ENCODE measurements around the gene SDF4.
"Not testable (repeated sequence)": the region's sequence is repeated elsewhere in the genome, so short reads cannot be mapped to it uniquely, and the experiment has no call there.

SDF4 gene

DNA sequence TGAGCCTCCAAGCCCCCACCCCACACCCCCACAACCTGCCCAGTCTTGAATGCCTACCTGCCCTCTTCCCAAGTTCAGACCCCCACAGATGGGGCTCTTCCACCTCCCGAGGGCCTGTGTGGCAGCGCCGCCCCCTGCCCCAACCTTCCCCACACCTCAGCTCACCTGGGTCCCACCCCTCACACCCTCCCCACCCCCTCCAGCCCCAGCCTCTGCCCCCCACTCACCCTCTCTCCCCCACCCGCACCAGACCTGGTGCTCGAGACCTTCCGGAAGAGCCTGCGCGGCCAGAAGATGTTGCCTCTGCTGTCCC, 34.7 kb downstream of the SDF4 start:
- DNase-seq: no peak

DNA sequence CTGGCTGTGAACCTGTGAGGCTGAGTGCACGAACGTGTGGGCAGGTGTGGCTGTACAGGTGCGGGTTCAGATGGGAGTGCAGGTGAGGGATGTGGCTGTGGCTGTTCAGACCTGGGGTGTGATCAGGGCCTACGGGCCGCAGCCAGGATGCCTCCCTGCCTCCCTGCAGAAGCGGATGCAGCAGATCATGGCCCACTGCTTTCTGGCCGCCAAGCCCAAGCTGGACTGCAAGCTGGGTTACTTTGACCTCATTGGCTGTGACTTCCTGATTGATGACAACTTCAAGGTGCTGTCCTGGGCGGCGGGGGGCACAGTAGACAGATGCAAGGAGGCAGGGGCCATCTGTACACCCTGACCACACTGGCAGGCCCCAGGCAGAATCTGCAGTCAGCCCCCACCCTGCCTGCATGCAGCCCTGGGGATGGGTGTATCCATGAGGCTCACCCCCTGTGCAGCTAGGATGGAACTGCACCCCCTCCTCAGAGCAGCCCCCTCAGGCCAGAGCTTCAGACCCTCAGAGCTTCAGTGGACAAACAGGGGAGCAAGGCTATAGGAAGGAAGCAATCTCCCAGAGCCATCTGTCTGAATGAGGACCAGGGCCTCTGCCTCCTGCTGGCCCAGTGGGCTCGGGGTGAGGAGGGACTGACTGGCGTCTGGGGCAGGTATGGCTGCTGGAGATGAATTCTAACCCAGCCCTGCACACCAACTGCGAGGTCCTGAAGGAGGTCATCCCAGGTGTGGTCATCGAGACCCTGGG, 35.2 kb downstream of the SDF4 start:
- no peak for DNase-seq

DNA sequence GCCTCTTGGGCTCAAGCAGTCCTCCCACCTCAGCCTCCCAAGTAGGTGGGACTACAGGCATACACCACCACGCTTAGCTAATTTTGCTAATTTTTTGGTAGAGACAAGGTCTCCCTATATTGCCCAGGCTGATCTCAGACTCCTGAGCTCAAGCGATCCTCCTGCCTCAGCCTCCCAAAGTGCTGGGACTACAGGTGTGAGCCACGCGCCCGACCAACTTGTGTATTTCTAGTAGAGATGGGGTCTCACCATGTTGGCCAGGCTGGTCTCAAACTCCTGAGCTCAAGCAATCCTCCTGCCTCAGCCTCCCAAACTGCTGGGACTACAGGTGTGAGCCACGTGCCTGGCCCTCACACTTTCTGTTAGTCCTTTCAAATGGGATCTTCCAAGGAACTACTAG, 36.1 kb downstream of the SDF4 start:
- DNase-seq: not testable (repeated sequence)

DNA sequence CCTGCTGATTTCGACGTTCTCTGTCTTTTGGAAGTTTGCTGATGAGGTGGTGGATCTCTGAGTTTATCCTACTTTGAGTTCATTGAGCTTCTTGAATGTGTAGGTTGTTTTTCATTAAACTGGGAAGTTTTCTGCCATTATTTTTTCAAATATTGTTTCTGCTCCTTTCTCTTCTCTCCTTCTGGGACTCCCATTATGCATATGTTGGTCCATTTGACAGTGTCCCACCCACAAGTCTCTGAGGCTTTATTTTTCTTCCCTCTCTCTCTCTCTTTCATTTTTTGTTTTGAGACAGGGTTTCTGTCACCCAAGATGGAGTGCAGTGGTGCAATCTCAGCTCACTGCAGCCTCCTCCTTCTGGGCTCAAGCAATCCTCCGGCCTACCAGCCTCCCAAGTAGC, 37.1 kb downstream of the SDF4 start:
- no peak for DNase-seq

DNA sequence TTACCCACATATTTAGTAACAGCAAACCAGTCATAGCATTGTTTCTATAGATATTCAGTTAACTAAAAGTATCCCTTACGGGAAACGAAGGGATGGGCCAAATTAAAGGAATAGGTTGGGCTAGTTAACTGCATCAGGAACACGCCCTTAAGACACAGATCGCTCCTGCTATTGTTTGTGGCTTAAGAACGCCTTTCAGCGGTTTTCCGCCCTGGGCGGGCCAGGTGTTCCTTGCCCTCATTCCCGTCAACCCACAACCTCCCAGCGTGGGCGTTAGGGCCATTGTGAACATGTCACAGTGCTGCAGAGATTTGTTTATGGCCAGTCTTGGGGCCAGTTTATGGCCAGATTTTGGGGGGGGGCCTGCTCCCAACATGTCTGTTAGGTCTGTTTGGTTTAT, 40.1 kb downstream of the SDF4 start:
- DNase-seq: no peak

DNA sequence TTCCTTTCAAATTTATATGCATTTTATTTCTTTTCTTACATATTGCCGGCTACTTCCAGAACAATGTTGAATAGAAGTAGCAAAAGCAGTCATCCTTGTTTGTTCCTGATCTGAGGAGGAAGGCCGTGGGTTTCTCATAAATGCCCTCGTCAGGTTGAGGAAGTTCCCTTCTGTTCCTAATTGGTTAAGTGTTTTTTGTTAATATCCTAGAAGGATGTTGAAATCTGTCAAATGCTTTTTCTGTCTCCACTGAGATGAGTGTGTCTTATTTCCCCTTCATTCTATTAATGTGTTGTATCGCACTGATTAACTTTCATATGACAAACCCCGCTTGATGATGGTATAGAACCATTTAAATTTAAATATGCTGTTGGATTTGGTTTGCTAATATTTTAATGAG, 42.7 kb downstream of the SDF4 start:
- DNase-seq: peak; percentile 84

DNA sequence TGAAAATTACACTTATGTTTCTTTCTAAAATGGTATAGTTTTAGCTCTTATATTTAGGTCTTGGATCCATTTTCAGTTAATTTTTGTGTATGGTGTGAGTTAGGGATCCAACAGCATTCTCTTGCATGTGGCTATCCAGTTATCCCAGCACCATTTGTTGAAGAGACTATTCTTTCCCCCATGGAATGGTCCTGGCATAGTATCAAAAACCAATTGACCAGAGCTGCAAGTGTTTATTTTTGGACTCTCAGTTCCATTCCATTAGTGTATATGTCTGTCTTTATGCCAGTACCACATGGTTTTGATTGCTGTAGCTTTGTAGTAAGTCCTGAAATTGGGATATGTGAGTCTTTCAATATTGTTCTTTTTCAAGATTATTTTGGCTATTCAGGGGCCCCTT, 43.9 kb downstream of the SDF4 start:
- DNase-seq: no peak

DNA sequence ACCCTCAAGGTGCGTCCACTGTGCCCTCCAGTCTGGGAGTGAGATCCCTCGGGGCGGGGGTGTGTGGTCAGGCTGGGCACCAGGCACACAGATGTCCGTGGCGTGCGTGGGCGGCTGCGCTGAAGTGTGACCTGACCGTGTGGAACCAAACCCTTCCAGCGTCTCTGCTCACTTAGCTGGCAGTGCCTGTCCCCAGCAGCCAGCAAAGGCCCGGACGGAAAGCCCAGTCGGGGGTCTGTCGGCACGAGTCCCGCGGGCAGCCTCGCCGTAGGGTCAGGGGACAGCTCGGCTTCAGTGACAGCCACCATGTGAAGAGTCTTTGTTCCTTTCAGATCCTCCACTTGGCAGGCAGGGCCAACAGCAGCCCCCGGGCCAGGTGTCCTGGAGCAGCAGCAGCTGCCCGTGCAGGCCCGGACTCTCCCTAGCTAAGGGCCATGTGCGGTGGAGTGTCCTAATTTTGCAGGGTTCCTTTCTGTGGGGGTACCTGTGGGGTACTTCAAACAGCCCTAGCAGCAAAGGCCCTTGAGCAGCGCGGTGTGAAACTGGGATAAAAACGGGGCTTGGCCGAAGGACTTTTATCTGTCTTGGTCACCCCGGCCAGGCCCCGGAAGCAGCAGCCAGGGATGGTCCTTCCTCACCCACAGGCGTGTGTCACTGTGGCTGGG, 46.6 kb downstream of the SDF4 start:
- DNase-seq: no peak

DNA sequence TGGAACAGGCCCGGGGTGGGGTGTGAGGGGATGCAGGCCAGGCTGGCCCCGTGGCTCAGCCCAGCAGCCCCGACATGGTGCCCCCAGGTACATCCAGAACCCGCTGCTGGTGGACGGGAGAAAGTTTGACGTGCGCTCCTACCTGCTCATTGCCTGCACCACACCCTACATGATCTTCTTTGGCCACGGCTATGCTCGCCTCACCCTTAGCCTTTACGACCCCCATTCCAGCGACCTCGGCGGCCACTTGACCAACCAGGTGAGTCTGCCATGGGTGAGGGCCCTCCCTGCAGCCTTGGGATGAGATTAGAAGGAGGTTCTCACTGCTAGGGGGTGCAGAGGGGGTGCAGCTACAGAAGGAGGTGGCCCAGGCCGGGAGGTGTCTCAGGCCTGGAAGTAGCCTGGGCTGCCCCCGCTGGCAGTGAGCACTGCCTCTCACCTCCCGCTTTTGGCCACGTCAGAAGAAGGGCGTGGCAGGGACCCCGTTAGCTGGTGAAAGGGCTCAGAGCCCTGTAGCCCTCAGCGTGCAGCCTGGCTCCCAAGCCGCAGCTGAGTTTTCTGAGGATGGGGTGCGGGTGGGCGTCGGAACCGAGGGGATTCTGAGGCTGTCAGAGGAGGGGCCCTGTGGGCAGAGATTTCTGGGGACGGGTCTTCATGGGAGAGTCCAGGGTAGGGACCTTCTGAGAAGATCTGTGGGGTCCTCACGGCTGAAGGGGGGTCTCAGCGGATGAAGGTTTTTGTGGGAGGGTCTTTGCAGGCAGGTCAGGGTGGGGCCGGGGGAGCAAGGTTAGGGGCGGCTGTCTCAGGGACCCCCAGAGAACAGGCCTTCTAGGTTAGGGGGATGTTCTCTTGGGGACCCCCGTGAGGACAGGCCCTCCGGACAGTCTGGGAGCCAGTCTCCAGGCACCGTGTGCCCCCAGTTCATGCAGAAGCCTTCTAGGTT, 47.7 kb downstream of the SDF4 start:
- DNase-seq: no peak

DNA sequence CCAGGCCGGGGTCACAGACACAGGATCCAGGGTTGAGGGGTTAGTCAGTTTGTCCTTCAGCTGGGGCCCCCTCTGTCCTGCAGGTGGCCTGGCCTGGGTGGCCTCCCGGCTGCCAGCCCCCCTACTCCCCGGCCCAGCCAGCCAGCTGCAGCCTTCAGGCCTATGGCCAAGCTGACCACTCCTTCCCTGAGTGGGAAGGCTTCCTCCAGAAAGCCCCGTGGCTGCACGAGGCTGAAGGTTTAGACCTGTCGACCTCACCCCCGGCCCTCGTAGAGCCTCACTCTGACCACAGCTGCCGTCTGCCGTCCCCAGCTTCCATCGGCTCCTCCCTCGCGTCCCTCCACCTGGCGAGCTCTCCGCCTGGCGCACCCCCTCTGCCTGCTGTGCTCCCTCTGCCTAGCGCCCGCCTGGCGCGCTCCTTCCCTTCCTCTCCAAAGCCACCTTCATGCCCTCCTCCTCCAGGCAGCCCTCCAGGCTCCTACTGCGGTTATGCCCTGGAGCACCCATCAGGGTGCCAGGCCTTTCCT, 48.5 kb downstream of the SDF4 start:
- peak in 1 of 2 donors; percentile 31 for DNase-seq

DNA sequence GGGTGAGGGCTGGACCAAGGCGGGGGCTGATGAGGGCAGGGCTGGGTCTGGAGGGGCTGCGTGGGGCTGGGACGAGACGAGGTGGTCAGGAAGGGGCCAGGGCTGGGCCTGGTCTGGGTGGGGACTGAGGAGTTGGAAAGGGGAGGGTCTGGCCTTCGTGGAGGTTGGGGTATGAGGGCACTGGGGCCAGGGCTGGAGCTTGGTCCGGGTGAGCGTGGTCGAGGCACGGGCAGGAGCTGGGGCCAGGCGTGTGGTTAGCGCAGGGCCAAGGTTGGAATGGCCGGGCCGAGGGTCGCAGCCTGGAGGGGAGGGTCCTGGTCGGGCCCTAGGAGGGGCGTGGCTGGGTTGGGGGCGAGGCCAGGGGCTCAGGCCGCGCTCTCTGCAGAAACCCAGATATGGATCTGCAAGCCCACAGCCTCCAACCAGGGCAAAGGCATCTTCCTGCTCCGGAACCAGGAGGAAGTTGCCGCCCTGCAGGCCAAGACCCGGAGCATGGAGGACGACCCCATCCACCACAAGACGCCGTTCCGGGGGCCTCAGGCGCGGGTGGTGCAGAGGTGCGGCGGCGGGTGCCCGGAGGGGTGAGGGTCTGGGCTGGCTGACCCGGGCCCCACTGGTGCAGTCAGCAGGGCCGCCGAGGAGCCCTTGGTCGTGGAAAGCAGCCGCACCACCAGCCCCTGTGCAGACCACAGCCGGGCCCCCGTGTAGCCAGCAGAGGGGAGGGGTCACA, 49.1 kb downstream of the SDF4 start:
- DNase-seq: peak in 1 of 2 donors; percentile 23

DNA sequence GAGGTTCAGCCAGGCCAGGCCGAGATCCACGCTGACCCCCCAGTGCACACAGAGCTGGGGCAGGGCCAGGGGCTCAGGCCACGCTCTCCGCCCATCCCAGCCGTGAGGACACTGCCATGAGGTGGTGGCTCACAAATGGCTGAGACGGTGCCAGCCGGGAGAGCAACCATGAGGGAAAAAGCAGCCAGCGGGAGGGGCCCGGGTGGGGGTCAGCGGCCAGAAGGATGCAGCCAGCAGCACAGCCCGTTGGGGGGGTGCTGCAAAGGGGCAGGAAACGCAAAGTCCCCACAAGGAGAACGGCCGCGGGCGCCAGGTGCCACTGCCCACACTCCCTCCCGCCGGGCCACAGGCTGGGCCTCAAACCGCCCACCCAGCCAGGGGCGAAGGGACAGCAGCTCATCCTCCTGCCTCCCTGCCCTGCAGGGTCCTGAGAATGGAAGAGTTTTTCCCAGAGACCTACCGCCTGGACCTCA, 49.8 kb downstream of the SDF4 start:
- DNase-seq: no peak

DNA sequence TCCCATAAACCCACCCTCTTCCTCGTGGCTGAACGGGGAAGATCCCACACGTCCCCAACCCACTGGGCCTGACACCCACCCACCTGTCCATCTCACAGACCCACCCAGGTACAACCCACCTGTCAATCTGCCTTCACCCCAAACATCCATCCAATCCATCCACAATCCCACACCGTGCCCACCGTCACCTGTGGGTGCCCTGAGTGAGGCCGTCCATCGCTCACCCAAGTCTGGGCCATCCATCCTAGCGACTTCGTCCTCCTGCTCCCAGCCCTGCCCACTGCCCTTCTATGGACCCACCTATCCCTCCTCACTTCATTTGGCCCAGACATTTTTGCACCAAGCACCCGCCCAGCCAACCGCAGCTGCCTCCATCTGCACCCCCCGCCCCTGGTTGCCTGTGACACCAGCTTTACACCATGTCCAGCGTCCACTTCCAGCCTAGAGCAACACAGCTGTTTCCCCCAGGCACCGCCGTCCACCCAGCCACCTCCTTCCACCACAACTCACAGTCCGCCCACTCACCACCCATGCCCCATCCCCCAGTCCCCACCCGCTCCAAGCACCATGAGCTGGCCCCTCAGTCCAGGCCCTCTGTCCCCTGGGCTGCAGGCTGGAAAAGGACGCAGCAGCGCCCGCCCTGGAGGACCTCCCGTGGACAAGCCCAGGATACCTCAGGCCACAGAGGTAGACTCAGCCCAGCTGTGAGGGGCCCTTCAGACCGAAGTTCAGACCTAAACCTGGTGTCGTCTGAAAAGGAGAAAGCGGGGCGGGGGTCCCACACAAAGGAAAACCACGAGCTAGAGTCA, 50.5 kb downstream of the SDF4 start:
- DNase-seq: no peak

DNA sequence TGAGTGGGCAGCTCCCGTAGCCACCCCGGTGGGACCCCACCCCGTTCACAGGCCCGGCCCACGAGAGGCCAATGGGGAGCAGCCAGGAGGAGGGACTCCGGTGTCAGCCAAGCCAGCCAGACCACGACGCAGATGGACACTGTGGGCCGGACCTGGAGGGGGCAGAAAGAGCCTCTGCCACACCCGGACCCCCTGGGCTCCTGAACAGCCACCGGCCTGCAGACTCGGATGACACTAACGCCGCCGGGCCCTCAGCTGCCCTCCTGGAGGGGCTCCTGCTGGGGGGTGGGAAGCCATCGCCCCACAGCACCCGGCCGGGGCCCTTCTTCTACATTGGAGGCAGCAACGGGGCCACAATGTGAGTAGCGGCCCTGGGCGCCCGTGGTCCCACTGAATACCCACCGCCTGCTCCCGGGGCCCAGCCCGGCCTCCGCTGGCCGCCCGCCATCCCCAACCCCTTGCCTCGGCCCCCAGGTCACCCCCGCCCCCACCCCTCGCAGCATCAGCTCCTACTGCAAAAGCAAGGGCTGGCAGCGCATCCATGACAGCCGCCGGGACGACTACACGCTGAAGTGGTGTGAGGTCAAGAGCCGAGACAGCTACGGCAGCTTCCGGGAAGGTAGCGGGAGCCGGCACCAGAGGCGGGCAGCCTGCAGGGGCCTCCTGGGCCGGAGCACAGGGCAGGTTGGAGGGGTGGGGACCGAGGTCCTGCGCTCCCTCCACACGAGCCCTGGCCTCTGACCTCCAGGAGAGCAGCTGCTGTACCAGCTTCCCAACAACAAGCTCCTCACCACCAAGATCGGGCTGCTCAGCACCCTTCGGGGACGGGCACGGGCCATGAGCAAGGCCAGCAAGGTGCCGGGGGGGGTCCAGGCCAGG, 51.6 kb downstream of the SDF4 start:
- no peak for DNase-seq

DNA sequence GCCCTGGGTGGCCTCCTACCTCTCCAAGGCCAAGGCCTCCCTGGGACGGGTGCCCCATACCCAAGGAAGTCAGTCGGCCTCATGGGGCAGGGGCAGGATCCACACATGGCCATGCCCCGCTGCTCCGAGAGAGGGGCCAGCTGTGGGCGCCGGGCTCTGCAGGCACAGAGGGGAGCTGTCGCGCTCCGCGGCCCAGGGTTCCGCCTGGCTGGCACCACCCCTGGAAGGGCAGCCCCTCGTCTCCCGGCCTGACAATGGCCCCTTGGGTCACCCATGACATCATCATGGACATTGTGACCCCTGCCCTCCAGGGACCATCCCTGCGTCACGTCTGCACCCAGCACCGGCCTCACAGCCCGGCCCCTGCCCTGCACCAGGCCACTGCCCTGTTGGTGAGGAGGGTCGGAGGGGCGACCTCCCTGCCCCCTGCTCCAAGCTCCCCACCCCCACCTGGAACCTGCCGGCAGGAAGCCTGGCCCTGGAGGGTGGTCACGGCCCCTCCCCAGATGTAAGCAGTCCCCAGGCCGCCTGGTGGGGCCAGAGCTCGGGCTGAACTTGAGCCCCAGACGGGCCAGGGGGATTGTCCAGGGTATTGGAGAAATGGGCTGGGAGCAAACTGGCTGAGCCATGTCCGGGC, 52.3 kb downstream of the SDF4 start:
- no peak for DNase-seq

DNA sequence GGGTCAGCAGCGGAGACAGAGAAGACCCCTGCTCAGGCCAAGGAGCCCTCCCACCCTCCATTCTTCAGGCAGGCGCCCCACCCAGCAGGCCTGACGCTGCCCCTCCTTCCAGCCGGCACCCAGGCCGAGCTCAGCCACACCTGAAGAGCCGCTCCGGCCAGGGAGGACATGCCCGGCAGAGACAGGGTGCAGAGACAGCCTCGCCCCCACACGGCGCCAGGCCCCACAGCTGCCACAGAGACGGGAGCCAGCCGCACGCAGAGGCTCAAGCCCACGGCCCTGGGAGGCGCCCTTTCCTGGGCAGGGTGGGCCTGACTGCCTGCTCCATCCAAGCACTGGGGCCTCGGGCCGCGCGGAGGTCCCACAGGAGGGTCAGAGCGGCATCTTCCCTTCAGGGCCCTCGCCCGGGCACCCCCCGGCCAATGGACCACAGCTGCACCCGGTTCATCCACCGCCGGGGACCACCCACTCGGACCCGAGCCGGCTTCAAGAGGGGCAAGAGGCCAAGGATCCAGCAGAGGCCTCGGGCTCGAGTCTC, 52.9 kb downstream of the SDF4 start:
- DNase-seq: no peak

DNA sequence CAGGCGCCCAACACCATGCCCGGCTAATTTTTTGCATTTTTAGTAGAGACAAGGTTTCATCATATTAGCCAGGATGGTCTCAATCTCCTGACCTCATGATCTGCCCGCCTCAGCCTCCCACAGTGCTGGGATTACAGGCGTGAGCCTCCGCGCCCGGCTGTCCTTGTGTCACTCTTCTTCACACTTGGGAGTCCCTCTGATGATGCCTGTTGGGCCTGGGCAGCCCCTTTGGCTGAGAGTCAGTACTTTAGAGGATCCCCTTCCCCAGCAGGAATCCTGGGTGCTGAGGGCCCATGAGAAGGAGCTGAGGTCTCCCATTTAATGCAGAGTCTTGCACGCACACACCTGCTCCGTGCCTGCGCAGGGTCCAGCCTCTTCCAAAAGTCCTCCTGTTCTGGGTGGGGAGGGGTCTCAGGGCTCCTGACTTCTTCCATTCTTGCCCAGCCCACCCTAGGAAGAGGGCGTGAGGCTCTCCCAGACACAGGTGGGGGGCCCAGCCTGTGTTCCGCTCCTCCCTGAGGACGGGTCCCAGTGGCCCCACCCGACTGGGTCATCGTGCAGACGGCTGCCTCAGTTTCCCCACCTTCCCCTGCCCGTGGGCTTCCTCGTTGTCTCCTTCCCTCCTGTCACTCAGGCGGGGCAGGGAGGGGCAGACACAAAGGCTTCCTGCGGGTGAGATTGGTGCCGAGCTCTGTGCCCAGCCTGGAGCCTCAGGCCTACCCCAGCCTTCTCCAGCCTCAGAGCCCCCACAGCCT, 54.2 kb downstream of the SDF4 start:
- DNase-seq: peak in 1 of 2 donors; percentile 7

DNA sequence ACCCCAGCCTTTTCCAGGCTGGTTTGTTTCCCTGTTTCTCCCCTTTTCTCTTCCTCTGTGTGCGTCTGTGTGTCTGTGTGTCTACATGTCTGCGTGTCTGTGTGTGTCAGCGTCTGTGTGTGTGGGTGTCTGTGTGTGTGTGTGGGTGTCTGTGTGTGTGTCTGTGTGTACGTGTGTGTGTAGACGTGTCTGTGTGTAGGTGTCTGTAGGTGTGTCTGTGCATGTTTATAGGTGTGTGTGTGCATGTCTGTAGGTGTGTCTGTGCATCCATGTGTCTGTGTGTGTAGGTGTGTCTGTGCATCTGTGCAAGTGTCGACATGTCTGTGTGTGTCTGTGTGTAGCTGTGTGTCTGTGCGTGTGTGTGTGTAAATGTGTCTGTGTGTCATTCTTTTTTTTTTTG, 54.9 kb downstream of the SDF4 start:
- DNase-seq: no peak
